Esophagus muscularis mucosa (tissue), 4 donors: ENCODE measurements around the gene PPM1G.
A peak's percentile ranks its signal among the peaks of the same experiment; 100 is the strongest.

ENCODE experiments used
- EP300 ChIP-seq: sonication (generic); formaldehyde crosslinking; IDR thresholded peaks from one replicate; pipeline ENCODE4 v1.6.1; 2017; ENCODE audit warnings: antibody characterized with exemption
- POLR2A ChIP-seq: fragments of 450-650 bp; IDR thresholded peaks from one replicate; pipeline ENCODE4 v1.6.1; 2017; ENCODE audit warnings: antibody characterized with exemption, moderate library complexity, mild to moderate bottlenecking, low read depth
- POLR2AphosphoS5 ChIP-seq, 2 donors: sonication (generic); formaldehyde crosslinking; IDR thresholded peaks; one replicate each; pipeline ENCODE4 v1.6.1; 2017; ENCODE audit warnings: antibody characterized with exemption in 2 of 2
- TF ChIP-seq, protein P1 (sequence below), 3 experiments: fragments of 200-600 bp in 2 of 3; fragments of 450-650 bp in 1 of 3; sonication (generic) in 2 of 3; IDR thresholded peaks; one replicate each; pipeline ENCODE4 v1.5.1; 2017 to 2019; ENCODE audit warnings: antibody characterized with exemption in 3 of 3, mild to moderate bottlenecking in 2 of 3, moderate library complexity in 1 of 3

DNA sequence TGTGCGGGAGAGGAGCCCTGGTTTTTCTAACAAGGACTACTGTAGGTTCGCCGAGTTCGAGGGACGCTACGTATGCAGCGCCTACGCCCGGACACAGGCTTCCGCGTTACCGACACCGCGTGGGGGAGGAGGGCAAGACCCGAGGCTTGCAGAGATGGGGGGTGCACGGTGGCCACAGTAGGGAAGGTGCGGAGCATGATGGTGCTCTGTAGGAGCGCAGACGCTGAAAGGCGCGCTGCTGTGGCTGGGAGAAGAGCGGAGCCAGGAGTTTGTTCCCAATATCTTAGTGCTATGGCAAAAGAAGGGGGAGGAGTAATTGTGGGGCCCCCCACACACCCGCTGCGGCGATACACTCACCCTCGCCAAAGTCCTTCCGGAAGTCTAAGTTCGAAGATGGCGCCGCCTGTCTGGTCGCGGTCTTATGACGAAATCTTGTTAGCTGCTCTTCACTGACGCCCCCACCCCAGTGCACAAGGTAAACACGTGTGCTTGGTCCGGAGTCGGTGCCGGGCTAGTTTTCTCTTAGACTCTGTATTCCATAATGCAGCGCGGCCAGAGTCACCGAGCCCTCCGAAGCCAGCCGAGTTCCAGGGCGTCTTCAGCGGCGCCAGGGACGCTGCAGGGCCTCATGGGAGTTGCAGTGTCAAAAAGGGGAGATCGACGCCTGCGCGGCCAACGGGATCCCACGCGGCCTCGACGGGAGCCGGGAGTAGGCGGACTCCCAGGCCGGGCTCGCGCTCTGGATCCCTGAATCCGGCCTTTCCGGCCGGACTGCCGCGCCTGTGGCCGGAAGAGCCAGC is 52.8 kb downstream of the PPM1G start, which contains the start of gene GTF3C2:
- TF ChIP-seq, protein P1, sequence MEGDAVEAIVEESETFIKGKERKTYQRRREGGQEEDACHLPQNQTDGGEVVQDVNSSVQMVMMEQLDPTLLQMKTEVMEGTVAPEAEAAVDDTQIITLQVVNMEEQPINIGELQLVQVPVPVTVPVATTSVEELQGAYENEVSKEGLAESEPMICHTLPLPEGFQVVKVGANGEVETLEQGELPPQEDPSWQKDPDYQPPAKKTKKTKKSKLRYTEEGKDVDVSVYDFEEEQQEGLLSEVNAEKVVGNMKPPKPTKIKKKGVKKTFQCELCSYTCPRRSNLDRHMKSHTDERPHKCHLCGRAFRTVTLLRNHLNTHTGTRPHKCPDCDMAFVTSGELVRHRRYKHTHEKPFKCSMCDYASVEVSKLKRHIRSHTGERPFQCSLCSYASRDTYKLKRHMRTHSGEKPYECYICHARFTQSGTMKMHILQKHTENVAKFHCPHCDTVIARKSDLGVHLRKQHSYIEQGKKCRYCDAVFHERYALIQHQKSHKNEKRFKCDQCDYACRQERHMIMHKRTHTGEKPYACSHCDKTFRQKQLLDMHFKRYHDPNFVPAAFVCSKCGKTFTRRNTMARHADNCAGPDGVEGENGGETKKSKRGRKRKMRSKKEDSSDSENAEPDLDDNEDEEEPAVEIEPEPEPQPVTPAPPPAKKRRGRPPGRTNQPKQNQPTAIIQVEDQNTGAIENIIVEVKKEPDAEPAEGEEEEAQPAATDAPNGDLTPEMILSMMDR (IDR thresholded peaks at IDR 0.05) = peak in 2 of 3 experiments; percentile 9 to 17
- TF ChIP-seq EP300 (no peak), POLR2A (no peak), POLR2AphosphoS5 (IDR thresholded peaks at IDR 0.05) (peak; percentile 75 to 87)
